Liver (tissue), 9 donors: ENCODE results near the gene ZNF805. TPM values are rescaled to one million over a fixed set of nuclear protein-coding genes. Genes with fewer than 3 reads are reported as not detected.

Source experiments
- DNase-seq: peaks from one replicate; pipeline ENCODE4 v3.0.0-alpha.2; 2017; ENCODE audit warnings: low spot score
- H3K27ac ChIP-seq, 2 donors: one replicate each; pipeline ENCODE4 v1.7.0; 2013; ENCODE audit warnings: inconsistent platforms in 2 of 2, low read length in 2 of 2, control low read depth in 1 of 2, low read depth in 1 of 2, mild to moderate bottlenecking in 1 of 2
- H3K27me3 ChIP-seq, 4 donors: one replicate each; pipeline versions ENCODE4 v1.6.1 to v1.7.0; 2013; ENCODE audit warnings: low read length in 3 of 4, inconsistent platforms in 1 of 4, mild to moderate bottlenecking in 1 of 4, moderate library complexity in 1 of 4; ENCODE audit not compliant: control insufficient read depth in 4 of 4, insufficient read depth in 4 of 4
- H3K36me3 ChIP-seq, 4 donors: one replicate each; pipeline versions ENCODE4 v1.6.1 to v1.7.0; 2013; ENCODE audit warnings: low read length in 3 of 4, mild to moderate bottlenecking in 3 of 4, low read depth in 1 of 4, moderate library complexity in 1 of 4; ENCODE audit not compliant: control insufficient read depth in 4 of 4, insufficient read depth in 3 of 4
- H3K4me1 ChIP-seq, 4 donors: one replicate each; pipeline versions ENCODE4 v1.6.1 to v1.7.0; 2013; ENCODE audit warnings: low read length in 3 of 4, mild to moderate bottlenecking in 3 of 4, moderate library complexity in 1 of 4; ENCODE audit not compliant: control insufficient read depth in 4 of 4, insufficient read depth in 4 of 4
- H3K4me3 ChIP-seq, 3 donors: one replicate each; pipeline versions ENCODE4 v1.6.1 to v1.7.0; 2013; ENCODE audit warnings: low read length in 3 of 3, control low read depth in 1 of 3, low read depth in 1 of 3, mild to moderate bottlenecking in 1 of 3
- H3K9ac ChIP-seq, 2 donors: one replicate each; pipeline ENCODE4 v1.7.0; 2013; ENCODE audit warnings: low read length in 2 of 2, mild to moderate bottlenecking in 2 of 2, moderate library complexity in 2 of 2, control low read depth in 1 of 2, low read depth in 1 of 2
- H3K9me3 ChIP-seq, 4 donors: one replicate each; pipeline versions ENCODE4 v1.6.1 to v1.7.0; 2013; ENCODE audit warnings: low read length in 3 of 4; ENCODE audit not compliant: control insufficient read depth in 4 of 4
- ATF3 ChIP-seq: IDR thresholded peaks from 2 replicates; pipeline ENCODE4 v1.6.1; 2016; ENCODE audit warnings: antibody characterized with exemption
- EGR1 ChIP-seq, 2 donors: IDR thresholded peaks; 2 replicates each; pipeline ENCODE4 v1.6.1; 2016 to 2018; ENCODE audit warnings: antibody characterized with exemption in 2 of 2, low read depth in 2 of 2
- FOXA1 ChIP-seq: IDR thresholded peaks from 2 replicates; pipeline ENCODE4 v1.6.1; 2016; ENCODE audit warnings: antibody characterized with exemption
- GABPA ChIP-seq, 2 donors: IDR thresholded peaks in 1 of 2; conservative IDR thresholded peaks in 1 of 2; 2 replicates each; pipeline ENCODE4 v1.6.1; 2016; ENCODE audit warnings: antibody characterized with exemption in 2 of 2, mild to moderate bottlenecking in 1 of 2, moderate library complexity in 1 of 2
- HNF4A ChIP-seq, 2 donors: conservative IDR thresholded peaks; 2 replicates each; pipeline ENCODE4 v1.6.1; 2016; ENCODE audit warnings: antibody characterized with exemption in 2 of 2, mild to moderate bottlenecking in 2 of 2
- HNF4G ChIP-seq: IDR thresholded peaks from 2 replicates; pipeline ENCODE4 v1.6.1; 2016; ENCODE audit warnings: antibody characterized with exemption
- JUND ChIP-seq, 2 donors: IDR thresholded peaks; 2 replicates each; pipeline ENCODE4 v1.6.1; 2016; ENCODE audit warnings: antibody characterized with exemption in 2 of 2
- MAX ChIP-seq: IDR thresholded peaks from 2 replicates; pipeline ENCODE4 v1.6.1; 2016; ENCODE audit warnings: antibody characterized with exemption
- NR2F2 ChIP-seq: IDR thresholded peaks from 2 replicates; pipeline ENCODE4 v1.6.1; 2016; ENCODE audit warnings: antibody characterized with exemption
- RAD21 ChIP-seq, 2 donors: IDR thresholded peaks; 2 replicates each; pipeline ENCODE4 v1.6.1; 2016; ENCODE audit warnings: antibody characterized with exemption in 2 of 2, mild to moderate bottlenecking in 2 of 2
- REST ChIP-seq: IDR thresholded peaks from 2 replicates; pipeline ENCODE4 v1.6.1; 2016; ENCODE audit warnings: antibody characterized with exemption, mild to moderate bottlenecking
- RXRA ChIP-seq, 2 donors: IDR thresholded peaks; 2 replicates each; pipeline ENCODE4 v1.6.1; 2017 to 2018; ENCODE audit warnings: antibody characterized with exemption in 2 of 2, mild to moderate bottlenecking in 1 of 2
- SP1 ChIP-seq: IDR thresholded peaks from 2 replicates; pipeline ENCODE4 v1.6.1; 2018; ENCODE audit warnings: antibody characterized with exemption, mild to moderate bottlenecking
- YY1 ChIP-seq: IDR thresholded peaks from 2 replicates; pipeline ENCODE4 v1.6.1; 2016; ENCODE audit warnings: antibody characterized with exemption, mild to moderate bottlenecking
- WGBS: extraction: QIAGEN DNeasy Blood & Tissue Kit; methylation state at CpG from one replicate; pipeline ENCODE4 v1.1.7; 2013; 5-methylcytosine and 5-hydroxymethylcytosine counted together
- polyA plus RNA-seq, 2 donors: library from polyadenylated mRNA; stranded (reverse) in 1 of 2; unstranded in 1 of 2; fragments of 200-250 nt in 1 of 2; fragments of >200 nt in 1 of 2; fragmentation: Nextera tagmentation in 1 of 2; extraction: Ambion mirVana in 1 of 2; gene quantifications; one replicate each; pipeline versions ENCODE4 v1.2.1 to v1.2.3, GENCODE V29; 2013 to 2015
- total RNA-seq, 2 donors: library from RNA; depleted of rRNA; stranded (reverse); fragments of >200 nt; gene quantifications; one replicate each; pipeline ENCODE4 v1.2.3, GENCODE V29; 2014
- donor health status: healthy.
- donor health status: healthy.
- donor health status: healthy.
- donor health status: healthy.
- donor health status: healthy.

Gene ZNF805
- total and polyA plus RNA-seq, 4 donors, result 0.75 to 13.9 (median 7.1) TPM

- no peak for TF ChIP-seq REST
Observed at GRCh38 chr19:57293719-57294118, 53.3 kb downstream of the ZNF805 start (continued).

GRCh38 chr19:57302020-57302465, 61.6 kb downstream of the ZNF805 start:
- Histone ChIP-seq H3K9me3 (peaks cover 0 to 4% (median 2%) of the 10 kb centered on the region in 4 donors), H3K36me3 (peaks cover 7 to 33% (median 21%) of the 10 kb centered on the region in 4 donors), H3K4me1 (no peaks in the 10 kb centered on the region), H3K27me3 (no peaks in the 10 kb centered on the region), H3K27ac (no peak overlapping the region), H3K9ac (no peak overlapping the region), H3K4me3 (peak overlapping the region in 1 of 3 donors; percentile 30)
- whole genome bisulfite sequencing, result 90% methylated on average over 1 of the region's 1 CpG
- DNase-seq, result no peak
- TF ChIP-seq MAX (no peak), YY1 (no peak), HNF4G (no peak), GABPA (IDR thresholded peaks at IDR 0.05 in 1 of 2, conservative IDR thresholded peaks at IDR 0.05 in 1 of 2) (no peak), SP1 (no peak), REST (no peak), HNF4A (conservative IDR thresholded peaks at IDR 0.05) (no peak)

GRCh38 chr19:57302727-57303401, 62.4 kb downstream of the ZNF805 start:
- H3K27ac ChIP-seq, result no peak overlapping the region
- no peaks in the 10 kb centered on the region for H3K4me1 ChIP-seq
- H3K9me3 ChIP-seq, result peaks cover 0 to 4% (median 2%) of the 10 kb centered on the region in 4 donors
- no peak overlapping the region for H3K4me3 ChIP-seq
- H3K36me3 ChIP-seq, result peaks cover 7 to 33% (median 19%) of the 10 kb centered on the region in 4 donors
- WGBS, result 95% methylated on average over 7 of the region's 7 CpGs
- no peak for TF ChIP-seq HNF4G
- no peak for TF ChIP-seq REST
- TF ChIP-seq FOXA1, result no peak
- no peak for TF ChIP-seq JUND (IDR thresholded peaks at IDR 0.05)
- TF ChIP-seq NR2F2, result no peak
- no peak for TF ChIP-seq GABPA (IDR thresholded peaks at IDR 0.05 in 1 of 2, conservative IDR thresholded peaks at IDR 0.05 in 1 of 2)
- TF ChIP-seq EGR1 (IDR thresholded peaks at IDR 0.05; ENCODE audit: low read depth in 2 of 2), result no peak
- no peak for TF ChIP-seq ATF3
- no peak for TF ChIP-seq RAD21 (IDR thresholded peaks at IDR 0.05)
- TF ChIP-seq MAX, result no peak
- no peak for TF ChIP-seq RXRA (IDR thresholded peaks at IDR 0.05)
- no peak overlapping the region for H3K9ac ChIP-seq
- no peak for DNase-seq
- no peaks in the 10 kb centered on the region for H3K27me3 ChIP-seq
